ENCODE results near the gene BRIP1. TPM values are rescaled to one million over a fixed set of nuclear protein-coding genes. Genes with fewer than 3 reads are reported as not detected.
"Not testable (repeated sequence)": the region's sequence is repeated elsewhere in the genome, so short reads cannot be mapped to it uniquely, and the experiment has no call there.

The BRIP1 gene
- total RNA-seq, 8 experiments from 2014 or later, result 0.50 to 11.9 (median 1.0) TPM

DNA sequence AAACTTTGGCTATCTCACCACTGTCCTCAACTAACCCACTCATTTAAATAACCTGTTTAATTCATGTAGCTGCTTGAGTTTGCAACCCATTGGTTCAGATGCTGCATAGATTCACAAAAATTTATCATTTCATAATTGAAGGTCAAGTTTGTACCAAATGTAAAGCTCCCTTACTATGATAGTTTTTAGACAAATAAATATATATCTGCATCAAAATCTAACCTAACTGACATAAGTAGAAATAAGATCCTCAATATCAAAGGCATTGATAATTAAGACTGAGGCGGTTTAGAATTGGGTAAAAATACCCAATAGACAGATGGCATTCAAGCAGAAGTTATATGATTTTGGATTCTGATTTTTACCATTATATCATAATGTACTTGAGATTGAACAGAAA is 139.4 kb downstream of the BRIP1 start:
- Histone ChIP-seq H3K27ac (no peak overlapping the region), H3K4me1 (replicated peaks in 1 of 2) (no peaks in the 10 kb centered on the region), H3K4me3 (no peak overlapping the region)
- WGBS, 10 experiments, result 83 to 100% (median 95%) methylated on average over 1 of the region's 1 CpG; no CpG with 5 or more reads in 2 of the 10 experiments
- ATAC-seq (replicated peaks in 6 of 8), result no peak
- in situ Hi-C loops (cut with MboI; ENCODE audit: low pct_unique_long_range_greater_than_20kb in 2 of 9, low sequenced_read_pairs in 9 of 9, unreplicated experiment in 9 of 9), result no loop called here

GRCh38 chr17:61723183-61723582 is 140.1 kb downstream of the BRIP1 start:
- no peak for ATAC-seq (replicated peaks in 6 of 8)
- Histone ChIP-seq H3K4me3 (no peak overlapping the region), H3K4me1 (replicated peaks in 1 of 2) (no peaks in the 10 kb centered on the region), H3K27ac (no peak overlapping the region)
- in situ Hi-C loops (cut with MboI; ENCODE audit: low pct_unique_long_range_greater_than_20kb in 2 of 9, low sequenced_read_pairs in 9 of 9, unreplicated experiment in 9 of 9), result no loop called here

DNA sequence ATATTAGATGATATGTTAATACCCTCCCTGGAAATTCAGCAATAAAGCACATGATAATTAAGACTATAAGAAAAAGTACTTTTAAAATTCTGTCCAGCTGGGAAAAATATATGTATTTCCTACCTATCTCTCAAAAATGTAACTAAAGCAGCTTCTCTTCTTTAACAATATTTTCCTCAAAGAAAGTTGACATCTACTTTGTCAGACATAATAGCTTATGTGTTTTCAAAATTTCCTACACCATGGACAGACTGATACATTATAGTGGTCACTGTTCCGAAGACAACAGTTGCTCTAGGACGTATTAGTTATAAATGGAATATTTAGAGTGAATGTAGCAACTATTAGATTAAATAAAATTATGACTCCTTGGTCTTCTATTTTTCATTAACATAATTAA is 140.9 kb downstream of the BRIP1 start:
- Histone ChIP-seq H3K4me3 (no peak overlapping the region), H3K4me1 (replicated peaks in 1 of 2) (no peaks in the 10 kb centered on the region), H3K27ac (no peak overlapping the region)
- no peak for ATAC-seq (replicated peaks in 6 of 8)
- in situ Hi-C loops (cut with MboI; ENCODE audit: low pct_unique_long_range_greater_than_20kb in 2 of 9, low sequenced_read_pairs in 9 of 9, unreplicated experiment in 9 of 9), result no loop called here
- WGBS, 10 experiments, result 83 to 100% (median 100%) methylated on average over 1 to 2 of the region's 2 CpGs; no CpG with 5 or more reads in 1 of the 10 experiments

- Histone ChIP-seq H3K27ac (no peak overlapping the region), H3K4me1 (replicated peaks in 1 of 2) (no peaks in the 10 kb centered on the region), H3K4me3 (no peak overlapping the region)
- ATAC-seq (replicated peaks in 6 of 8), result no peak
- in situ Hi-C loops (cut with MboI; ENCODE audit: low pct_unique_long_range_greater_than_20kb in 2 of 9, low sequenced_read_pairs in 9 of 9, unreplicated experiment in 9 of 9), result no loop called here
- WGBS, 10 experiments, result 86 to 100% (median 100%) methylated on average over 1 to 4 of the region's 4 CpGs
Measured at GRCh38 chr17:61720016-61720795, 143.1 kb downstream of the BRIP1 start.

DNA sequence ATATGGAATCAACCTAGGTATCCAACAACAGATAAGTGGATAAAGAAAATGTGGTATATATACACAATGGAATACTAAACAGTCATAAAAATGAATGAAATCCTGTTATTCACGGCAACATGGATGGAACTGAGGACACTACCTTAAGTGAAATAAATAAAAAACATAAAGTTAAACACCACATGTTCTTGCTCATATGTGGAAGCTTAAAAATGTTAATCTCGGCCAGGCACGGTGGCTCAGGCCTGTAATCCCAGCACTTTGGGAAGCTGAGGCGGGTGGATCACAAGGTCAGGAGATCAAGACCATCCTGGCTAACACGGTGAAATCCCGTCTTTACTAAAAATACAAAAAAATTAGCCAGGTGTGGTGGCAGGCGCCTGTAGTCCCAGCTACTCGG is 144.1 kb downstream of the BRIP1 start:
- ATAC-seq (replicated peaks in 6 of 8); H3K4me1 ChIP-seq (replicated peaks in 1 of 2); H3K4me3 ChIP-seq; in situ Hi-C loops (cut with MboI; ENCODE audit: low pct_unique_long_range_greater_than_20kb in 2 of 9, low sequenced_read_pairs in 9 of 9, unreplicated experiment in 9 of 9); H3K27ac ChIP-seq: not testable (repeated sequence)
- 95 to 100% (median 100%) methylated on average over 1 to 8 of the region's 8 CpGs; no CpG with 5 or more reads in 2 of the 10 experiments for WGBS, 10 experiments

DNA sequence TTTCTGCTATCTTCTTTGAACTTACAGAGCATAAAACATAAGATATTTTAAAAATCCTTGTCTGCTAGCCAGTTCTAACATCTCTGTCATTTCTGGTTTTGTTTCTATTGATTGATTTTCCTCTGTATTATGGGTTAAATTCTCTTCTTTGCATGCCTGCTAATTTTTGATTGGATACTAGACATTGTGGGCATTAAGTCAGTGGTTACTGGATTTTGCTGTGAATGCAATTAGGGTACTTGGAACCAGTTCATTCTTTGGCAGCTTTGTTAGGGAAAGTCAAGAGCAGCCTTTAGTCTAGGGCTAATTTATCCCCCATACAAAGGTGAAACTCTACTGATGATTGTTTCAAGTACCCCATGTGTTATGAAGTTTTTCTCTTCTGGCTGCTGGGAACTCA is 145.3 kb downstream of the BRIP1 start:
- no peak for ATAC-seq (replicated peaks in 6 of 8)
- H3K27ac ChIP-seq, result no peak overlapping the region
- H3K4me3 ChIP-seq, result no peak overlapping the region
- no peaks in the 10 kb centered on the region for H3K4me1 ChIP-seq (replicated peaks in 1 of 2)
- in situ Hi-C loops (cut with MboI; ENCODE audit: low pct_unique_long_range_greater_than_20kb in 2 of 9, low sequenced_read_pairs in 9 of 9, unreplicated experiment in 9 of 9), result no loop called here

DNA sequence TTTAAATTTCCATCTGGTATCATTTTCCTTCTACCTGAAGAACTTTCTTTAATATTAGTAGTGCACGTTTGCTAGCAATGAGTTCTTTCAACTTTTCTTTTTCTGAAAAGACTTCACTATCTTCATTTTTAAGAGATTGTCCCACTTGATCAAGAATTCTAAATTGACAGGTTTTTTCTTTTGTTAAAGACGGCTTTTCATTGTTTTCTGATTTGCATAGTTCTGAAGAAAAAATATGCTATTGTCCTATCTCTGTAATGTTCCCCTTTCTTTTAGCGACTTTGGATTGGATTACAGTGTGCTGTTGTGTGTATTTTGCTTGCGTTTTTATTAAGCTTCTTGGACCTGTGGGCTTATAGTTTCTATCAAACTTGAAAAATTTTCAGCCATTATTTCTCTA is 146.0 kb downstream of the BRIP1 start:
- ATAC-seq (replicated peaks in 6 of 8), result no peak
- H3K4me3 ChIP-seq, result no peak overlapping the region
- 88 to 98% (median 97%) methylated on average over 4 of the region's 4 CpGs for WGBS, 10 experiments
- in situ Hi-C loops (cut with MboI; ENCODE audit: low pct_unique_long_range_greater_than_20kb in 2 of 9, low sequenced_read_pairs in 9 of 9, unreplicated experiment in 9 of 9), result no loop called here
- H3K27ac ChIP-seq, result no peak overlapping the region
- H3K4me1 ChIP-seq (replicated peaks in 1 of 2), result no peaks in the 10 kb centered on the region

GRCh38 chr17:61716225-61716829 is 147.0 kb downstream of the BRIP1 start:
- Histone ChIP-seq H3K4me1 (replicated peaks in 1 of 2) (no peaks in the 10 kb centered on the region), H3K27ac (no peak overlapping the region), H3K4me3 (no peak overlapping the region)
- ATAC-seq (replicated peaks in 6 of 8), result no peak
- in situ Hi-C loops (cut with MboI; ENCODE audit: low pct_unique_long_range_greater_than_20kb in 2 of 9, low sequenced_read_pairs in 9 of 9, unreplicated experiment in 9 of 9), result no loop called here
- 86 to 100% (median 100%) methylated on average over 1 of the region's 1 CpG; no CpG with 5 or more reads in 2 of the 10 experiments for WGBS, 10 experiments

- no peak overlapping the region for H3K4me3 ChIP-seq
- no peak overlapping the region for H3K27ac ChIP-seq
- ATAC-seq (replicated peaks in 6 of 8), result no peak
- no peaks in the 10 kb centered on the region for H3K4me1 ChIP-seq (replicated peaks in 1 of 2)
- in situ Hi-C loops (cut with MboI; ENCODE audit: low pct_unique_long_range_greater_than_20kb in 2 of 9, low sequenced_read_pairs in 9 of 9, unreplicated experiment in 9 of 9), result no loop called here
- WGBS, 10 experiments, result 83 to 100% (median 100%) methylated on average over 1 of the region's 1 CpG; no CpG with 5 or more reads in 2 of the 10 experiments
Measured at GRCh38 chr17:61715348-61715747, 148.0 kb downstream of the BRIP1 start.

- ATAC-seq (replicated peaks in 6 of 8), result no peak
- in situ Hi-C loops (cut with MboI; ENCODE audit: low pct_unique_long_range_greater_than_20kb in 2 of 9, low sequenced_read_pairs in 9 of 9, unreplicated experiment in 9 of 9), result no loop called here
- no peak overlapping the region for H3K4me3 ChIP-seq
- no peaks in the 10 kb centered on the region for H3K4me1 ChIP-seq (replicated peaks in 1 of 2)
- H3K27ac ChIP-seq, result no peak overlapping the region
- 78 to 100% (median 96%) methylated on average over 1 to 2 of the region's 2 CpGs; no CpG with 5 or more reads in 2 of the 10 experiments for WGBS, 10 experiments
Measured at GRCh38 chr17:61714300-61714699, 149.0 kb downstream of the BRIP1 start.

DNA sequence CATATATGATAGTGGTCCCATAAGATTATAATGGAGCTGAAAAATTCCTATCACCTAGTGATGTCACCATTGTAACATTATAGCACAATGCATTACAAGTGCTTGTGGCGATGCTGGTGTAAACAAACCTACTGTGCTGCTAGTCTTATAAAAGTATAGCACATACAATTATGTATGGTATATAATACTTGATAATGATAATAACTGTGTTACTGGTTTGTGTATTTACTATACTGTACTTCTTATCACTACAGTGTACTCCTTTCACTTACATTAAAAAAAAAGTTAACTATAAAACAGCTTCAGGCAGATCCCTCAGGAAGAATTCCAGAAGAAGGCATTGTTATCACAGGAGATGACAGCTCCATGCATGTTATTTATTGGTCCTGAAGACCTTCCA is 150.3 kb downstream of the BRIP1 start:
- no peaks in the 10 kb centered on the region for H3K4me1 ChIP-seq (replicated peaks in 1 of 2)
- H3K27ac ChIP-seq, result no peak overlapping the region
- in situ Hi-C loops (cut with MboI; ENCODE audit: low pct_unique_long_range_greater_than_20kb in 2 of 9, low sequenced_read_pairs in 9 of 9, unreplicated experiment in 9 of 9), result no loop called here
- WGBS, 10 experiments, result 86 to 100% (median 100%) methylated on average over 1 of the region's 1 CpG; no CpG with 5 or more reads in 3 of the 10 experiments
- no peak overlapping the region for H3K4me3 ChIP-seq
- ATAC-seq (replicated peaks in 6 of 8), result no peak

DNA sequence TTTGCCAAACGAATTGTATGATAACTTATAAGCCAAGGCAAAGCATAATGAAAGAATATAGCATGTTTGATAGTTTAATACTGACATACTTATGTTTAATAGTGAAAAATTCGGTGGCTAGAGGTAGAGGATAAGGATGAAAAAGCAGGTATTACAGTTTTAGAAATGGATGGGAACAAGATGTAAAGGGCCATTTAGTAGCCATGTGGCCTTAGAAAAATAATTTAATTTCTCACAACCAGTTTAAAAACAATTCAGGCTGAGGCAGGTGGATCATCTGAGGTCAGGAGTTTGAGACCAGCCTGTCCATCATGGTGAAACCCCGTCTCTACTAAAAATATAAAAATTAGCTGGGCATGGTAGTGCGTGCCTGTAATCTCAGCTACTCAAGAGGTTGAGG is 152.8 kb downstream of the BRIP1 start:
- no peak for ATAC-seq (replicated peaks in 6 of 8)
- H3K27ac ChIP-seq, result no peak overlapping the region
- H3K4me1 ChIP-seq (replicated peaks in 1 of 2), result no peaks in the 10 kb centered on the region
- 83 to 100% (median 97%) methylated on average over 1 to 4 of the region's 4 CpGs for WGBS, 10 experiments
- in situ Hi-C loops (cut with MboI; ENCODE audit: low pct_unique_long_range_greater_than_20kb in 2 of 9, low sequenced_read_pairs in 9 of 9, unreplicated experiment in 9 of 9), result no loop called here
- no peak overlapping the region for H3K4me3 ChIP-seq

- no peak for ATAC-seq (replicated peaks in 6 of 8)
- 83 to 100% (median 100%) methylated on average over 1 of the region's 1 CpG; no CpG with 5 or more reads in 1 of the 10 experiments for WGBS, 10 experiments
- in situ Hi-C loops (cut with MboI; ENCODE audit: low pct_unique_long_range_greater_than_20kb in 2 of 9, low sequenced_read_pairs in 9 of 9, unreplicated experiment in 9 of 9), result no loop called here
- H3K27ac ChIP-seq, result no peak overlapping the region
- H3K4me3 ChIP-seq, result no peak overlapping the region
- no peaks in the 10 kb centered on the region for H3K4me1 ChIP-seq (replicated peaks in 1 of 2)
Measured at GRCh38 chr17:61709567-61709966, 153.8 kb downstream of the BRIP1 start.

GRCh38 chr17:61704935-61705449 is 158.3 kb downstream of the BRIP1 start:
- H3K27ac ChIP-seq, result no peak overlapping the region
- WGBS, 10 experiments, result 85 to 100% (median 100%) methylated on average over 2 to 3 of the region's 3 CpGs
- H3K4me1 ChIP-seq (replicated peaks in 1 of 2), result no peaks in the 10 kb centered on the region
- no peak overlapping the region for H3K4me3 ChIP-seq
- in situ Hi-C loops (cut with MboI; ENCODE audit: low pct_unique_long_range_greater_than_20kb in 2 of 9, low sequenced_read_pairs in 9 of 9, unreplicated experiment in 9 of 9), result no loop called here
- ATAC-seq (replicated peaks in 6 of 8), result no peak

Measured in motor neuron (in vitro differentiated cells).